Stimulated activated naive CD4-positive, alpha-beta T cell (primary cell): Measurements from ENCODE around the gene RBM8A.
"Not testable (repeated sequence)": the region's sequence is repeated elsewhere in the genome, so short reads cannot be mapped to it uniquely, and the experiment has no call there.

Source experiments
- DNase-seq, 6 experiments: peaks; one replicate each; lab custom pipeline; 2025; lab: John Stamatoyannopoulos, UW

Gene RBM8A

GRCh38 chr1:145956781-145957442, 29.6 kb upstream of the RBM8A start:
- peak in 3 of 6 experiments; percentile 16 to 49 (median 25) for DNase-seq

DNA sequence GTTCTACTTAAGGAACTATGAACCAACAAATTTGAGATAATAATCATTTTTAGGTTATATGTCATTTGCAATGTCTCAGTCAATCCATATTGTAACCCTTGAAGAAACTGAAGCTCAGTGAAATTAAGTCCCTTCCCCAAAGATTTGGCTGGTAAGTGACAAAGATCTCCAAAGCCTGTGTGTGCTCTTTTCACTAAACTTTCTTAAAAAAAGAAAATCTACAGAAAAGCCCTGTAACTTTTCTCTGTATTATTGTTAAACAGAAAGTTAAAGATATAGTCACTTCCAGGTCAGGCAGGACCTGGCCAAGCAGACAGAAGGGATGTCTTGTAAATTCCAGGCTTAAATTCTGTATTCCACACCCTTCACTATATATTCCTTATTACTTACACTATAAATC, 29.1 kb upstream of the RBM8A start:
- DNase-seq = no peak

GRCh38 chr1:145955436-145955835, 28.2 kb upstream of the RBM8A start:
- DNase-seq = no peak

DNA sequence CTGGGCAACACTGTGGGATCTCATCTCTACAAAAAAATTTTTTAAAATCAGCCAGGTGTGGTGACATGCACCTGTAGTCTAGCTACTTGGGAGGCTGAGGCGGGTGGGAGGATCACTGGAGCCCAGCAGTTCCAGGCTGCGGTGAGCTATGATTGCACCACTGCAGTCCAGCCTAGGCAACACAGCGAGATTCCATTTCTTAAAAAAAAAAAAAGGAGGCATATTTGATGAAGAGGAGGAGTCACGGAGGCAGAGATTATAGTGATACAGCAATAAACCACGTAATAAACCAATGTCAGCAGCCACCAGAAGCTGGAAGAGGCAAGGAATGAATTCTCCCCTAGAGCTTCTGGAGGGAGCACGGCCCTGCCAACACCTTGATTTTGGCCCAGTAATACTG, 26.6 kb upstream of the RBM8A start:
- DNase-seq = no peak

- DNase-seq = no peak
Observed at GRCh38 chr1:145952903-145953302, 25.6 kb upstream of the RBM8A start.

DNA sequence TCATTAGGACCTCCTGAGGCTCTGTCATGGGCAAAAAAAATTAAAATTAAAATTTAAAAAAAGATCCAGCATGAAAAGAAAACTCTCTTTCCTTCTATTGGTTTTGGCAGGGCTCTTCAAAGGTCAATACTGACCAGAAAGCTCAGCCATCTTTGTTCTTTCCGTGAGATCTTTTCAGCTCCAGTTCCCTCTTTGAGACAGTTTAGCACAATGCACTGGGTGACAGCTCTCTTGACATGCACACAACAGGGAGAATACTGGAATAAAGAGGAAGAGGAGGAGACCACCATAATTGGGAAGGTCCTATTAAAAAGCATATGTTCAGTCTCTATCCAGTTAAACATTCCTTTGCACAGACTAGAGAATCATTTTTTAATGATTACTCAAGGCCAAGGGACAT, 24.2 kb upstream of the RBM8A start:
- DNase-seq = no peak

- no peak for DNase-seq
Observed at GRCh38 chr1:145949219-145949618, 21.9 kb upstream of the RBM8A start.

- DNase-seq = no peak
Observed at GRCh38 chr1:145947551-145947950, 20.3 kb upstream of the RBM8A start.

- no peak for DNase-seq
Observed at GRCh38 chr1:145946477-145946986, 19.2 kb upstream of the RBM8A start.

DNA sequence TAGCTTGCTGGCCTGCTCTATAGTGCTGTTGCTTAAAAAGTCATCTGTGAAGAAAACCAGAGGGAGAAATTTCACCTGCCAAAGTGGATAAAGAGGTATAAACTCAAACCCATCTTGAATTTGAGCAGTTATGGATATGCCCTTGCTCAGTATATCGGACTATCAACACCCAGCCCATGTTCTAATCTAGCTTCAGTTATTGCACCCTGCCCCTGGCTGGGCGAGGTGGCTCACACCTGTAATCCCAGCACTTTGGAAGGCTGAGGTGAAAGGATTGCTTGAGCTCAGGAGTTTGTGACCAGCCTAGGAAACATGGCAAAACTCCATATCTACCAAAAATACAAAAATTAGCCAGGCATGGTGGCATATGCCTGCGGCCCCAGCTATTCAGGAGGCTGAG, 17.2 kb upstream of the RBM8A start:
- DNase-seq = no peak

GRCh38 chr1:145942871-145943270, 15.6 kb upstream of the RBM8A start:
- DNase-seq = no peak

DNA sequence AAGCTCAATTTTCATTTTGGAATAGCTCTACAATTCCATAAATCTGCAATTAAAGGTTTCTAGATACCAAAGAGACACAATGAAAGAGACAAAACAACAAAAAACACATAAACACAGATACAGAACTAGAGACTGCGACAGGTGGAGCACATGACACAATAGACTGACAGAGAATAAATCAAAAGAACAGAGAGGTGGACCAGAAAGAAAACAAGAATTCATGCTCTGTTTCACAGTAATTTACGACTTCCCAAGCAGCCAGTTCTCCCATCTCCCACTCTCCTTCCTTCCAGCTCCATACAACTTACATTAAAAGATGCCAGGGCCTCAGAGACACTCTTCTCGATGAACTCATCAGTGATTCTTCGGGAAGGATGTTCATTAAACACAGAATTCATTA, 15.1 kb upstream of the RBM8A start:
- DNase-seq = no peak

DNA sequence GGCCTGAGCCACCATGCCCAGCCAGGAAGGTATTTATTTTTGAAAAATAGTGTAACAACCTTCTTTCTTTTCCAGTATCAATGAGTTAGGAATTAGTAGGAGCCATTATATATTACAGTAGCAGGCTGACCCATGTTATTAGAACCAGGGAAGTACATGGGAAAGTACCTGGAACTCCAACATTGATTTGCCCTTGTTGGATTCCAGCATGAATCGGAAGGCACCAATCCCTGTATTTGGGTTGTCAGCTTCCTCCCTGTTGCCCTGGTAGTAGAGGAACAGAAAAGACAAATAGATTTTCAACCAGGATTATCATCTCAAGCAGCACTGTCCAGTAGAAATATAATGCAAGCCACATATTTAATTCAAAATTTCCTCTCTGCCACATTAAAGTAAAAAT, 10.2 kb upstream of the RBM8A start:
- no peak for DNase-seq

DNA sequence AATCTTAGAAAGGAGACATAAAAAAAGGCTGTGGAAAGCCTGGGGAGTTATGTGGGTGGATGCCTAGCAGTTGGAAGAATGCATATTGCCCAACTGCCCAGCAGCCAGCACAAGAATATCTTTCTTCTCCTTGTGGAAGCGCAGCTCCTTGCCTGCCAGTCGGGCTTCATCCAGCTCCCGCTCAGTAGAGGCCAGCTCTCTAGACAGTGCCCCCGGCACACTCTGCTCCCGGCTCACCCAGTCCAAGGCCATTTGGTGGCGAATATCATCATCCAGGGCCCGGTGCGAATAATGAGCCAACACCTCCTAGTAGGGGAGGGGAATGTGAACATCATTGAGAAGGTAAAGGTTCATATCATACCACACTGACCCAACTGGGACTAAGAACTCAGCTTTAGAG, 9.0 kb upstream of the RBM8A start:
- DNase-seq = no peak

GRCh38 chr1:145935708-145936107, 8.4 kb upstream of the RBM8A start:
- no peak for DNase-seq

- DNase-seq = peak in 4 of 6 experiments; percentile 7 to 64 (median 33)
Observed at GRCh38 chr1:145932522-145933009, 5.3 kb upstream of the RBM8A start.

DNA sequence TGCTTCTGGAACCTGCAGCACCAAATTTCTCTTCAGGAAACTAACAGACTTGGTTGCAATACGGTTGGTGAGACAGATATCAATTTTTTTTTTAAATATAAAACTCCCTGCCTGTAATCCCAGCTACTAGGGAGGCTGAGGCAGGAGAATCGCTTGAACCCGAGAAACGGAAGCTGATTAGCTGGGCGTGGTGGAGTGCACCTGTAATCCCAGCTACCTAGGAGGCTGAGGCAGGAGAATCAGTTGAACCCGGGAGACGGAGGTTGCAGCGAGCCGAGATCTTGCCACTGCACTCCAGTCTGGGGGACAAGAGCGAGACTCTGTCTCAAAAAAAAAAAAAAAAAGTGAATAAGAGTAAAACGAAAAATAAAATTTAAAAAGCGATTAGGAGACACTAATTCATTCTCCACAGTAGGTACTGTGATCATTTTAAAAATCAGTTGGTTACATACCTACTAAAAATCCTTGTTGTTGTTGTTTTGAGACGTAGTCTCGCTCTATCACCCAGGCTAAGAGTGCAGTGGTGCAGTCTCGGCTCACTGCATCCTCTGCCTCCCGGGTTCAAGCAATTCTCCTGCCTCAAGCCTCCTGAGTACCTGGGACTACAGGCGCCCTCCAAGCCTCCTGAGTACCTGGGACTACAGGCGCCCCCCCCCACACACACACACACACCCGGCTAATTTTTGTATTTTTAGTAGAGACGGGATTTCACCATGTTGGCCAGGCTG, 796 bp upstream of the RBM8A start:
- DNase-seq = no peak

- DNase-seq = peak in 1 of 6 experiments; percentile 38
Observed at GRCh38 chr1:145926686-145927062, 610 bp downstream of the RBM8A start.

DNA sequence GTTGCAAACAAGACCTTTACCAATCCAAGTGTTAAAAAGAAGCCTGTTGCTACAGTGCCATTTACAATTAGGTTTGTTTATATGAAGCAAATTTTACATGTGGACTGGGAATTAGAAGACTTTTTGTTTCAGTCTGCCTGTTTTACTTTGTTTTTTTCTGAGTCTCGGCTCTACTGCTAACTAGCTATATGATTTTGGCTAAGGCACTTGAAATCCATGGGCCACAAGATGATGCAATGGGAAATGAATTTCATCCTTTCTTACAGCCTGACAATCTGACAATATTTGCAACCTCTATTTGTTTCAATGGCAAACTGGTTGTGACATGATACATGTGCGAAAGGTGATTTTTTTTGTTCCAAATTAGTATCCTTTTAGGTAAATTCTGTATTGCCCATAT, 5.0 kb downstream of the RBM8A start:
- DNase-seq = no peak

GRCh38 chr1:145920297-145920696, 7.0 kb downstream of the RBM8A start:
- not testable (repeated sequence) for DNase-seq

DNA sequence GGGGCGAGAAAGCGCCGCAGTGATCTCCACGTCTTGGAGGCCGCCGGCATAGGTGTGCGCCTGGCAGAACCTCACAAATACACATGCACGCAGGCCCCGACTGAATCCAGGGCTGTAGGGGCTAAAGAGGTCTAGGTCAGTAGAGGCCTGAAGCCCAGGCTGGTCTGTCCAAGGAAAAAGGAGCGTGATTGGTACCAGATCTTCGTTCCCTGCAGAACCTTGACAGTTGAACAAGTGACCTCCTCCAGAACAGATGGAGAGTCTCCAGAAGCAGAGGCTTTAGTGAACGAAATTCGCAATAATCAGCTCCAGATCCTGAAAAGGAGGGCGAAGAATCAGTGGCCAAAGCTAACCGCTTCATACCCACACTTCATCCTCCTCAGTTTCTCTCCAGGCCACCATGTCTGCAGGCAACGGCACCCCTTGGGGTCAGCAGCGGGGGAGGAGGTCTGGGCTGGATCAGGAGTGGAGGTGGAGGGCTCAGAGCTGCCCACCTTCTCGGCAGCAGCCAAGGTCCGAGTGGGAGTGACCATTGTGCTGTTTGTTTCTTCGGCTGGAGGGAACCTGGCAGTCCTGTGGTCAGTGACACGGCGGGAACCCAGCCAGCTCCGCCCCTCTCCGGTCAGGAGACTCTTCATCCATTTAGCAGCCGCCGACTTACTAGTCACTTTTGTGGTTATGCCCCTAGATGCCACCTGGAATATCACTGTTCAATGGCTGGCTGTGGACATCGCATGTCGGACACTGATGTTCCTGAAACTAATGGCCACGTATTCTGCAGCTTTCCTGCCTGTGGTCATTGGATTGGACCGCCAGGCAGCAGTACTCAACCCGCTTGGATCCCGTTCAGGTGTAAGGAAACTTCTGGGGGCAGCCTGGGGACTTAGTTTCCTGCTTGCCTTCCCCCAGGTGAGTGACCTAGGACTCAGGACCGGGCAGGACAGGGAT, 8.0 kb downstream of the RBM8A start:
- peak in 1 of 6 experiments; percentile 2 for DNase-seq
